NB4 (cell line): ENCODE data around the gene MUC5B.

Experiments
- DNase-seq: peaks from one replicate; pipeline ENCODE4 v3.0.0; 2010; ENCODE audit warnings: low read depth
- H3K4me3 ChIP-seq: one replicate; pipeline ENCODE4 v1.5.1; 2011; ENCODE audit warnings: mild to moderate bottlenecking, low read depth, low read length, moderate library complexity
- MYC ChIP-seq: IDR thresholded peaks from 2 replicates; pipeline ENCODE4 v1.6.1; 2011; ENCODE audit warnings: low read depth, low read length
- POLR2A ChIP-seq: IDR thresholded peaks from 2 replicates; pipeline ENCODE4 v1.6.1; 2011; ENCODE audit warnings: mild to moderate bottlenecking; ENCODE audit not compliant: insufficient read length; ENCODE audit errors: extremely low read depth
- TF ChIP-seq, protein P1 (sequence below): IDR thresholded peaks from one replicate; pipeline ENCODE4 v1.5.1; 2012; ENCODE audit warnings: low read depth, low read length
- TF ChIP-seq, protein P2 (sequence below): IDR thresholded peaks from 2 replicates; pipeline ENCODE4 v1.6.1; 2011; ENCODE audit warnings: low read depth, low read length

Gene MUC5B

DNA sequence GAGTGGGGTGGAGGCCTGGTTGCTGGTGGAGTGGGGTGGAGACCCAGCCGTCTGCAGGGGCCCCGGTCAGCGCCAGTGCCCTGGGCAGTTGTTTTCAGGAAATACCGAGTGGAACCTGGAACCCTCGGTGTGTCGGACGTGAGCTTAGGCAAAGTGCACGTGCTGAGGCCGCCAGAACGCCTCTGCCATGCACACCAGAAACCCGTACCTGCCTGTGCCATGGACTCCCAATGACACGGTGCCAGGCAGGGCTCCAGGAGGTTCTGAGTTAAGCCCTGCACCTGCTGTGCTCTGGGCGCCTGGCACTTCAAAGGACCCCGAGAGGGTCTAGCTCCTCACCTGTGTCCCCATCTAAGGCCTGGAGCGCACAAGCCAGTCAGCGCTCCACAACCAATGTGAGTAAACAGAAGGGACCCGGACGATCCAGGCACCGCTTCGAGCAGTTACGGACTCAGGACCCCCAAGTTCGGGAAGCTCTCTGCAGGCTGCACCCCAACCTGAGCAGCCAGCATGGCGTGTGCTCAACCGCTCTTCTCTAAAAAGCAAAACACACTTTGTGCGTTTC, 74.2 kb downstream of the MUC5B start:
- DNase-seq = no peak
- TF ChIP-seq, protein P1, sequence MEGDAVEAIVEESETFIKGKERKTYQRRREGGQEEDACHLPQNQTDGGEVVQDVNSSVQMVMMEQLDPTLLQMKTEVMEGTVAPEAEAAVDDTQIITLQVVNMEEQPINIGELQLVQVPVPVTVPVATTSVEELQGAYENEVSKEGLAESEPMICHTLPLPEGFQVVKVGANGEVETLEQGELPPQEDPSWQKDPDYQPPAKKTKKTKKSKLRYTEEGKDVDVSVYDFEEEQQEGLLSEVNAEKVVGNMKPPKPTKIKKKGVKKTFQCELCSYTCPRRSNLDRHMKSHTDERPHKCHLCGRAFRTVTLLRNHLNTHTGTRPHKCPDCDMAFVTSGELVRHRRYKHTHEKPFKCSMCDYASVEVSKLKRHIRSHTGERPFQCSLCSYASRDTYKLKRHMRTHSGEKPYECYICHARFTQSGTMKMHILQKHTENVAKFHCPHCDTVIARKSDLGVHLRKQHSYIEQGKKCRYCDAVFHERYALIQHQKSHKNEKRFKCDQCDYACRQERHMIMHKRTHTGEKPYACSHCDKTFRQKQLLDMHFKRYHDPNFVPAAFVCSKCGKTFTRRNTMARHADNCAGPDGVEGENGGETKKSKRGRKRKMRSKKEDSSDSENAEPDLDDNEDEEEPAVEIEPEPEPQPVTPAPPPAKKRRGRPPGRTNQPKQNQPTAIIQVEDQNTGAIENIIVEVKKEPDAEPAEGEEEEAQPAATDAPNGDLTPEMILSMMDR = no peak
- TF ChIP-seq, protein P2, sequence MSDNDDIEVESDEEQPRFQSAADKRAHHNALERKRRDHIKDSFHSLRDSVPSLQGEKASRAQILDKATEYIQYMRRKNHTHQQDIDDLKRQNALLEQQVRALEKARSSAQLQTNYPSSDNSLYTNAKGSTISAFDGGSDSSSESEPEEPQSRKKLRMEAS = no peak
- TF ChIP-seq MYC (no peak), POLR2A (no peak)
- no peak overlapping the region for H3K4me3 ChIP-seq

DNA sequence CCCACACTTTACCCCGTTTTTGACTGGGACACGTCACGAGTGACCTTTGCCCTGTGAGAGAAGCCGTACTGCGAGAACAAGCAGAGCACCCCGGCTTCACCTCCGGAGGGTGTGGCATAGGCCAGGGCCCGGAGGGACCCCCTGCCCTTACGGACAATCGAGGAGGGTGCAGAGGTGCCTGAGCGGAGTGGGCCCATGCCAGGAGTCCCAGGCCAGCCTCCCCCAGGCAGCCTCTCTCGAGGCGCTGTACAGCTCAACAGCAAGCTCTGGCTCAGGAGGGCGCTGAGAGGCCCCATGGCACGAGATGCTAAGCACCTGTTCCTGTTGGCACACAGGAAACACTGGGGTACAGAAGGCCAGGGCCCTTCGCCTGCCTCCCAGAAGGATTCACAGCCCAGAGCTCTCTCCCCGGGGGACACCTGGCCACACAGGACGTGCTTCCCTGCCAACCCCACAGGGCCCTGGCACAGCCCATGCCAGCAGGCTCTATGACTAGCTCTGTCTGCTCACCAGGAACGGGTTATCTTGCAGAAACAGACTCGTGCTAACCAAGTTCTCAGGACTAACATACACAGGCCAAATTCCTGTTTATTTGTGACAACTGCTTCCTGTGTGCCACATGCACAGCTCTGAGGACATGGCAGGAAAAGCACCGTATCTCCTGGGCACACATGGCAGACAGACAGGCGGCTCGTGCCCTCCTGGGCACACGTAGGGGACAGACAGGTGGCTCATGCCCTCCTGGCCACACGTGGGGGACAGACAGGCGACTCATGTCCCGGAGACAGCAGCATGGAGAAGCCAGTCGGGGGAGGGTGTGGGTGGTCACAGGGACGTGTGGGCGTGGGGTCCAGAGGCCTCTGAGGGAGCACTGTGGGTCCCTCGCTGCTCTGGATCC, 75.0 kb downstream of the MUC5B start:
- DNase-seq = no peak
- TF ChIP-seq, protein P1 = no peak
- TF ChIP-seq MYC (no peak), POLR2A (no peak)
- TF ChIP-seq, protein P2 = no peak
- no peak overlapping the region for H3K4me3 ChIP-seq

DNA sequence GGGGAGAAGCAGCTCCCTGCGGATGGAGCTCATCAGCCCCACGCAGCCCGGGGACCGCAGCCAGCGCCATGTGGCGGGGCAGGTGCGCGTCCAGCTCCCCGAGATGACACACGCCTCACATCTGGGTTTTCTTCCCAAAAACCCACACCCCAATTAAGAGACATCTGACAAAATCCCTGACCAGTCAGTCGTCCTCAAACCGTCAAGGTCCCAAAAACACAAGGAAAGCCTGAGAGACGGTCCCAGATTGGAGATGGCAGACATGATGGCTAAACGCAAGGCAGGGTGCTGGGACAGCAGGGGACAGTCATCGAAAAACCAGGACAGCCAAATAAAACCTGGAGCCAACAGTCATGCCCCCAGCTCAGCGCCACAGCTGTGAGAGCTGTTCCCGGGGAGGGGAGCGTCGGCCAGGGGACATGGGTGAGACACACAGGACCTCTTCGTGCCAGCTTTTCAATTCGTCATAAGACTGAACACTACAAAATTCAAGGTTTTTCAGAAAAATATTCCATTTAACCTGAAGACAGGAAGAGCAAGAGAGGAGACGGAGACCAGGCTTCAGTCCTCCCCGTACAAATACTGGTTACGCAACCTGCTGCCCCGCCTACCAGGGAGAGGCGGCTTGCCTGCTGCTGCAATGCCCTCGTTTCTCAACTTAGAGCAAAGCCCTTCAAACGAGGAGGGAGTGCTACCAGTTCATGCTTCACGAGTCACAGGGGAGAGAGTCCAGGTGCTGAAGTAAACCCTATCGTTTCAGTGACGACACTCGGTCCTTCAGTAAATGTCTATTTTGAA, 76.0 kb downstream of the MUC5B start:
- TF ChIP-seq POLR2A (no peak), MYC (no peak)
- TF ChIP-seq, protein P2 = peak; percentile 71
- DNase-seq = peak; percentile 92
- no peak overlapping the region for H3K4me3 ChIP-seq

DNA sequence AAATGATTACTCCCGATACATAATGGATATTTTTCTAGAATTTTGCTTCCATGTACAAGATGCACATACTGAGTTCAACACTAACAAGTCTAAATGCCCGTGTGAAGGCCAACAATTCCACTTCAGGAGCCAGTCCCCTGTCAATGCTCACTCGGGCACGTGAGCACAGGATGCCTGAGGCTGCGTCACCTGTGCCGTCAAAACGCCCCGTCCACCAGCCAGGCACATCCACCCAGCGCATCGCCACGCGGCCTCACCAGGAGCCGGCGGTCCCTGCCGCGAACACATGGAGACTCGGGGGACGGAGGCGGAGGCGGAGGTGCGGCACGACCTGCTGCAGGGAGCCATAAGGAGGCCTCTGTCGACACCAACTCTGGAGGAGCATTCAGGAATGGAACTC, 76.8 kb downstream of the MUC5B start:
- DNase-seq = no peak
- TF ChIP-seq, protein P2 = no peak
- TF ChIP-seq, protein P1 = no peak
- TF ChIP-seq MYC (no peak), POLR2A (no peak)
- H3K4me3 ChIP-seq = no peak overlapping the region

DNA sequence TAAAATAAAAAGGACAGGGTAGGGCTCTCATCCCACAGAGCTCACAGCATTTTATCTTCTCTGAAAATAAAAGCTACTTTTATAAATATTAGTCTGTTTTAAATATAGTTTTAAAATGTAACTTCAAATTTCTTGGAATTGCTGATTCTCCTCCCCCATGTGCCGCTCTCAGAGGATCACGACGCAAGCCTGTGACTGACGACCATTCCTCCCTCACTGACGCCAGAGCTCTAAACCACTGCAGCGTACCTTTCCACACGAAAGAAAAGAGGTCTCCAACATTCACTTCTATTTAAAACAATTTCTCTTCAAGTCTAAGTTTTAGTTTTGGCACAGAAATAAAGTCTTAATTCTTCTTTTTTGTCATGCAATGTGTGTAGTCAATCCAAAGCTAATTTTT, 77.3 kb downstream of the MUC5B start:
- TF ChIP-seq, protein P2 = no peak
- TF ChIP-seq MYC = no peak
- TF ChIP-seq POLR2A = no peak
- TF ChIP-seq, protein P1 = no peak
- H3K4me3 ChIP-seq = no peak overlapping the region
- DNase-seq = no peak
